8988T (cell line): Measurements from ENCODE around the gene OGDHL.

ENCODE experiments used
- DNase-seq: peaks from one replicate; pipeline ENCODE4 v3.0.0; 2011

Gene OGDHL

DNA sequence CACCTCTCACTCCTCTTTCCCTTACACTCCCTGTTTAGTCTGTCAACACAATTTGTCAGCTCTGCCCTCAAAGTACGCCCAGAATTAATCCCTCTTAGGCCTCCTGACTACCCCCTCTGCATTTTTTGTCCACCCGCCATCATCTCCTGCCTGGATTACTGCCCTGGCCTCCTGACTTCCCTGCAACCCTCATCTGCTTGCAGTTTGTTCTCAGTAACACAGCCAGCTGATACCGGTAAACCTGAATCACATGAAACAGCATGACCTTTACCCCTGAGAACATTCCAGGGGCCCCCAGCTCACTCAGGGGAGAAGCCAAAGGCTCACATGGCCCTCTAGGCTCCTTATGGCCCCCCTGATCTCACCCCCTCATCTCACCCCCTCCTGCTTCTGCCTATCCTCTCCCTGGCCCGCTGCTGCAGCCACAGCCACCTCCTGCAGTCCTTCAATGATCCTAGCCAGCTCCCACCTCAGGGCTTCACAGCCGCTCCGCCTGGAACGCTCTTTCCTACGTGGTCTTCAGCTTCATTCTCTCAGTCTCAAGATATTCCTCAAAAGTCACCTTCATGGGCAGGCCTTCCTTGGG is 73.8 kb downstream of the OGDHL start:
- DNase-seq: no peak

DNA sequence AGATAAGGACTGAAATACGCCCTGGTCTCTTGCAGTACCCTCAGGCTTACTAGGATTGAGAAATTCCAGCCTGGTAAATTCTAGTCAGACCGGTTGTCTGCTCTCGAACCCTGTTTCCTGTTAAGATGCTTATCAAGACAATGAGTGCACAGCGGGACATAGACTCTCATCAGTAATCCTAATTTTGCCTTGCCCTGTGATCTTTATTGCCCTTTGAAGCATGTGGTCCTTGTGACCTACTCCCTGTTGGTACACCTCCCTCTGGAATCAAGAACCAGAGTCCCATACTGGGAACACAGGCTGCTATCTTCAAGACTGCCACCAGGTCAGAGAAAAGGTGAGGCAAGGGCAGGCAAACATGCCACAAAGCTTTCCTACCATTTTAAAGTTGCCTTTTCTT is 75.5 kb downstream of the OGDHL start:
- no peak for DNase-seq
